SK-N-SH (cell line): ENCODE measurements around the gene MYO16. TPM values are rescaled to one million over a fixed set of nuclear protein-coding genes. Genes with fewer than 3 reads are reported as not detected.

ENCODE experiments used
- CTCF ChIA-PET: fragments of 300-600, 350-600 bp; formaldehyde crosslinking; extraction: SDS; loops from one replicate; lab custom pipeline; 2021; lab: Yijun Ruan, JAX
- POLR2A ChIA-PET: fragments of 350-600 bp; sonication (Branson Sonifier 250); formaldehyde crosslinking; extraction: SDS; loops from one replicate; lab custom pipeline; 2020; ENCODE audit warnings: antibody characterized with exemption, inconsistent platforms; lab: Yijun Ruan, JAX
- DNase-seq: peaks from one replicate; pipeline ENCODE4 v3.0.0; 2012
- H2AFZ ChIP-seq: fragments of 200-600 bp; sonication (generic); 2 replicates; pipeline ENCODE4 v1.8.1; 2016; ENCODE audit warnings: antibody characterized with exemption, mild to moderate bottlenecking, low read depth
- H3F3A ChIP-seq: fragments of 200-600 bp; sonication (generic); replicated peaks from 2 replicates; pipeline ENCODE3; 2016; ENCODE audit warnings: antibody characterized with exemption, mild to moderate bottlenecking; ENCODE audit not compliant: insufficient read depth
- H3K27ac ChIP-seq, 2 experiments: fragments of 200-500 bp in 1 of 2; fragments of 200-600 bp in 1 of 2; sonication (Bioruptor generic) in 1 of 2; sonication (generic), shearing (Covaris generic) in 1 of 2; 2 replicates each; pipeline versions ENCODE4 v1.5.1 to v1.6.1; 2014 to 2016; ENCODE audit warnings: low read depth in 2 of 2, inconsistent platforms in 1 of 2, low read length in 1 of 2, mild to moderate bottlenecking in 1 of 2, mixed read lengths in 1 of 2
- H3K27me3 ChIP-seq: fragments of 200-600 bp; sonication (generic), shearing (Covaris generic); 2 replicates; pipeline ENCODE4 v1.6.1; 2016; ENCODE audit warnings: mixed run types; ENCODE audit not compliant: insufficient read depth
- H3K36me3 ChIP-seq, 2 experiments: fragments of 200-500 bp in 1 of 2; fragments of 200-600 bp in 1 of 2; sonication (Bioruptor generic) in 1 of 2; sonication (generic) in 1 of 2; replicated peaks in 1 of 2; 2 replicates each; pipeline versions ENCODE3 to v1.5.1; 2014 to 2016; ENCODE audit warnings: low read length in 1 of 2, mild to moderate bottlenecking in 1 of 2; ENCODE audit not compliant: insufficient read depth in 2 of 2, control insufficient read depth in 1 of 2
- H3K4me1 ChIP-seq, 2 experiments: fragments of 200-500 bp in 1 of 2; fragments of 200-600 bp in 1 of 2; sonication (Bioruptor generic) in 1 of 2; sonication (generic), shearing (Covaris generic) in 1 of 2; 2 replicates each; pipeline versions ENCODE4 v1.5.1 to v1.6.1; 2014 to 2016; ENCODE audit warnings: low read depth in 1 of 2, low read length in 1 of 2, mixed run types in 1 of 2; ENCODE audit not compliant: insufficient read depth in 2 of 2, control insufficient read depth in 1 of 2
- H3K4me2 ChIP-seq: fragments of 200-600 bp; sonication (generic), shearing (Covaris generic); 2 replicates; pipeline ENCODE4 v1.6.1; 2017; ENCODE audit warnings: mixed run types
- H3K4me3 ChIP-seq, 2 experiments: fragments of 200-500 bp in 1 of 2; fragments of 200-600 bp in 1 of 2; sonication (Bioruptor generic) in 1 of 2; sonication (generic), shearing (Covaris generic) in 1 of 2; 2 replicates each; pipeline versions ENCODE4 v1.5.1 to v1.8.1; 2014 to 2016; ENCODE audit warnings: low read depth in 2 of 2, inconsistent platforms in 1 of 2, low read length in 1 of 2, mild to moderate bottlenecking in 1 of 2, mixed read lengths in 1 of 2, moderate library complexity in 1 of 2
- H3K79me2 ChIP-seq: fragments of 200-600 bp; sonication (generic); 2 replicates; pipeline ENCODE4 v1.8.1; 2017; ENCODE audit warnings: mild to moderate bottlenecking; ENCODE audit not compliant: insufficient read depth
- H3K9ac ChIP-seq: fragments of 200-600 bp; sonication (generic); 2 replicates; pipeline ENCODE4 v1.6.1; 2017; ENCODE audit warnings: mixed run types
- H3K9me2 ChIP-seq: fragments of 200-600 bp; sonication (generic); 2 replicates; pipeline ENCODE4 v1.6.1; 2017; ENCODE audit warnings: mixed run types
- H3K9me3 ChIP-seq: fragments of 200-600 bp; sonication (generic); 2 replicates; pipeline ENCODE4 v1.6.1; 2017; ENCODE audit warnings: mixed run types, mild to moderate bottlenecking, moderate library complexity
- H4K20me1 ChIP-seq: fragments of 200-600 bp; sonication (generic); 2 replicates; pipeline ENCODE4 v1.6.1; 2017; ENCODE audit warnings: mild to moderate bottlenecking, mixed run types; ENCODE audit not compliant: insufficient read depth
- CHD2 ChIP-seq: fragments of 150-350 bp; IDR thresholded peaks from 2 replicates; pipeline ENCODE4 v1.6.1; 2018; ENCODE audit warnings: low read length; ENCODE audit not compliant: partially characterized antibody
- FOXM1 ChIP-seq: IDR thresholded peaks from 2 replicates; pipeline ENCODE4 v1.4.0; 2012; ENCODE audit warnings: low read depth, mild to moderate bottlenecking
- GATA2 ChIP-seq: sonication (generic); formaldehyde crosslinking; IDR thresholded peaks from 2 replicates; pipeline ENCODE4 v1.5.0; 2020; ENCODE audit warnings: mild to moderate bottlenecking, missing genetic modification reagents
- IRF3 ChIP-seq: fragments of 150-350 bp; IDR thresholded peaks from 2 replicates; pipeline ENCODE4 v1.6.1; 2016; ENCODE audit warnings: mild to moderate bottlenecking, low read depth, low read length
- MAX ChIP-seq: IDR thresholded peaks from 2 replicates; pipeline ENCODE4 v1.4.0; 2012; ENCODE audit warnings: low read depth
- NRF1 ChIP-seq: IDR thresholded peaks from 2 replicates; pipeline ENCODE4 v1.6.1; 2012; ENCODE audit warnings: low read depth, mild to moderate bottlenecking, low read length
- POLR2AphosphoS5 ChIP-seq: IDR thresholded peaks from 2 replicates; pipeline ENCODE4 v1.6.1; 2012; ENCODE audit warnings: low read depth, low read length
- RAD21 ChIP-seq: IDR thresholded peaks from 2 replicates; pipeline ENCODE4 v1.6.1; 2012; ENCODE audit warnings: mild to moderate bottlenecking, low read length
- REST ChIP-seq: IDR thresholded peaks from 2 replicates; pipeline ENCODE4 v1.6.1; 2012; ENCODE audit warnings: mild to moderate bottlenecking, low read depth, low read length, moderate library complexity
- SMC3 ChIP-seq: IDR thresholded peaks from 2 replicates; pipeline ENCODE4 v1.6.1; 2012; ENCODE audit warnings: low read depth, low read length, improper control_type of control experiment
- TCF12 ChIP-seq: IDR thresholded peaks from 2 replicates; pipeline ENCODE4 v1.4.0; 2012
- USF2 ChIP-seq: fragments of 150-350 bp; IDR thresholded peaks from 2 replicates; pipeline ENCODE4 v1.6.1; 2017; ENCODE audit warnings: antibody characterized with exemption, low read length, low read depth, borderline replicate concordance
- YY1 ChIP-seq: IDR thresholded peaks from 2 replicates; pipeline ENCODE4 v1.4.0; 2012; ENCODE audit warnings: low read depth, mild to moderate bottlenecking
- ZBTB33 ChIP-seq: IDR thresholded peaks from 2 replicates; pipeline ENCODE4 v1.4.0; 2012; ENCODE audit warnings: low read depth, borderline replicate concordance
- WGBS: methylation state at CpG from one replicate; pipeline ENCODE4 v1.1.6; 2017; ENCODE audit warnings: low lambda C conversion rate; 5-methylcytosine and 5-hydroxymethylcytosine counted together
- polyA plus RNA-seq, 3 experiments: library from polyadenylated mRNA; depleted of rRNA; stranded (reverse); fragments of >200 nt; gene quantifications; 2 replicates each; pipeline ENCODE4 v1.2.3, GENCODE V29; 2012

Gene MYO16
- polyA plus RNA-seq, 1 of the 3 experiments (the other 2 are of a cell fraction), result 0.07 TPM

GRCh38 chr13:108725471-108725870 lies 96.1 kb downstream of the MYO16 start:
- Histone ChIP-seq H3K27ac (no peak overlapping the region), H2AFZ (no peak overlapping the region), H3K4me2 (no peak overlapping the region), H3K9me3 (no peaks in the 10 kb centered on the region), H3K4me3 (no peak overlapping the region), H3K36me3 (no peaks in the 10 kb centered on the region), H3K27me3 (no peaks in the 10 kb centered on the region), H4K20me1 (no peaks in the 10 kb centered on the region), H3K9me2 (no peaks in the 10 kb centered on the region), H3K4me1 (no peaks in the 10 kb centered on the region), H3K9ac (no peak overlapping the region), H3F3A (no peaks in the 10 kb centered on the region), H3K79me2 (no peaks in the 10 kb centered on the region)
- ChIA-PET POLR2A (no interaction called here), CTCF (no interaction called here)
- DNase-seq, result no peak
- WGBS, result 29% methylated on average over 2 of the region's 2 CpGs
- TF ChIP-seq TCF12 (no peak), SMC3 (no peak), REST (no peak), USF2 (no peak), FOXM1 (no peak), ZBTB33 (no peak), MAX (no peak), IRF3 (no peak), POLR2AphosphoS5 (no peak), RAD21 (no peak), CHD2 (no peak), YY1 (no peak), NRF1 (no peak), GATA2 (CRISPR knock-in tag) (no peak)
